GM23338 (cell line): ENCODE results near the gene RBL2. TPM values are rescaled to one million over a fixed set of nuclear protein-coding genes. Genes with fewer than 3 reads are reported as not detected.

Experiments used
- ATAC-seq: fragments of 200-7000 bp; cut with Tn5 transposase; 3 replicates; pipeline ENCODE4 v1.9.1; 2020
- DNase-seq: peaks from one replicate; pipeline ENCODE4 v3.0.0-alpha.2; 2015; ENCODE audit warnings: low spot score
- H2AFZ ChIP-seq: fragments of 200-600 bp; sonication (generic); 2 replicates; pipeline ENCODE4 v1.8.0; 2016; ENCODE audit warnings: antibody characterized with exemption, mild to moderate bottlenecking, moderate library complexity
- H3F3A ChIP-seq: fragments of 200-600 bp; sonication (generic); replicated peaks from 2 replicates; pipeline ENCODE4 v1.8.0; 2017; ENCODE audit warnings: antibody characterized with exemption, mixed run types, low read depth
- H3K27ac ChIP-seq: fragments of 200-600 bp; sonication (generic); 2 replicates; pipeline ENCODE4 v1.6.1; 2016; ENCODE audit warnings: low read depth
- H3K27me3 ChIP-seq: fragments of 200-600 bp; sonication (generic); 2 replicates; pipeline ENCODE4 v1.8.0; 2016; ENCODE audit warnings: mild to moderate bottlenecking, mixed run types, moderate library complexity; ENCODE audit not compliant: insufficient read depth
- H3K36me3 ChIP-seq: fragments of 200-600 bp; sonication (generic); 2 replicates; pipeline ENCODE4 v1.8.0; 2016; ENCODE audit warnings: mild to moderate bottlenecking; ENCODE audit not compliant: insufficient read depth
- H3K4me1 ChIP-seq: fragments of 200-600 bp; sonication (generic); 2 replicates; pipeline ENCODE4 v1.8.0; 2016; ENCODE audit warnings: mild to moderate bottlenecking, moderate library complexity; ENCODE audit not compliant: insufficient read depth
- H3K4me2 ChIP-seq: fragments of 200-600 bp; sonication (generic); 2 replicates; pipeline ENCODE4 v1.7.1; 2017; ENCODE audit warnings: mixed run types
- H3K4me3 ChIP-seq: fragments of 200-600 bp; sonication (generic); 2 replicates; pipeline ENCODE4 v1.6.1; 2016; ENCODE audit warnings: mixed run types
- H3K79me2 ChIP-seq: fragments of 200-600 bp; sonication (generic); replicated peaks from 2 replicates; pipeline ENCODE4 v1.8.0; 2017; ENCODE audit warnings: mild to moderate bottlenecking; ENCODE audit not compliant: insufficient read depth
- H3K9me2 ChIP-seq: fragments of 200-600 bp; sonication (generic); 2 replicates; pipeline ENCODE4 v1.8.0; 2017; ENCODE audit not compliant: insufficient read depth
- H4K20me1 ChIP-seq: fragments of 200-600 bp; sonication (generic); replicated peaks from 2 replicates; pipeline ENCODE4 v1.8.0; 2017; ENCODE audit warnings: mild to moderate bottlenecking; ENCODE audit not compliant: insufficient read depth
- H3K27ac Mint-ChIP-seq: 2 replicates; pipeline ENCODE4 v1.8.0; 2020; ENCODE audit warnings: inconsistent platforms, mild to moderate bottlenecking, moderate library complexity, mixed read lengths
- H3K27me3 Mint-ChIP-seq: 3 replicates; pipeline ENCODE4 v1.8.0; 2022; ENCODE audit warnings: low read depth, mild to moderate bottlenecking, moderate library complexity, mixed read lengths, inconsistent platforms; ENCODE audit not compliant: insufficient read depth, poor library complexity
- H3K36me3 Mint-ChIP-seq: 3 replicates; pipeline ENCODE4 v1.8.0; 2021; ENCODE audit warnings: low read depth, mild to moderate bottlenecking, inconsistent platforms, moderate library complexity, mixed read lengths
- H3K4me1 Mint-ChIP-seq: 3 replicates; pipeline ENCODE4 v1.8.0; 2020; ENCODE audit warnings: mild to moderate bottlenecking, inconsistent platforms, mixed read lengths
- H3K4me3 Mint-ChIP-seq: 3 replicates; pipeline ENCODE4 v1.8.0; 2021; ENCODE audit warnings: moderate library complexity, mild to moderate bottlenecking, inconsistent platforms, mixed read lengths
- H3K9me3 Mint-ChIP-seq: 3 replicates; pipeline ENCODE4 v1.8.0; 2020; ENCODE audit warnings: moderate library complexity, mild to moderate bottlenecking, inconsistent platforms, mixed read lengths
- CREB1 ChIP-seq: fragments of 250-450 bp; sonication (Bioruptor Pico); IDR thresholded peaks from 2 replicates; pipeline ENCODE4 v1.5.0; 2020; ENCODE audit warnings: low read depth, mild to moderate bottlenecking, moderate library complexity
- CTCF ChIP-seq, 2 experiments: fragments of 200-600 bp in 1 of 2; sonication (generic) in 1 of 2; conservative IDR thresholded peaks; 2 replicates each; pipeline versions ENCODE4 v1.5.1 to v1.6.1; 2016 to 2017; ENCODE audit warnings: antibody characterized with exemption in 2 of 2, low read depth in 2 of 2, mild to moderate bottlenecking in 2 of 2, moderate library complexity in 1 of 2
- ETS1 ChIP-seq: IDR thresholded peaks from 2 replicates; pipeline ENCODE4 v1.6.1; 2016; ENCODE audit warnings: antibody characterized with exemption
- EZH2 ChIP-seq: fragments of 200-600 bp; sonication (generic); IDR thresholded peaks from one replicate; pipeline ENCODE4 v1.8.0; 2017; ENCODE audit warnings: antibody characterized with exemption, mild to moderate bottlenecking, low read depth; ENCODE audit not compliant: unreplicated experiment
- EZH2phosphoT487 ChIP-seq: fragments of 200-600 bp; sonication (generic); IDR thresholded peaks from one replicate; pipeline ENCODE4 v1.8.1; 2018; ENCODE audit warnings: antibody characterized with exemption; ENCODE audit not compliant: unreplicated experiment
- JUNB ChIP-seq: IDR thresholded peaks from one replicate; pipeline ENCODE4 v1.6.1; 2016; ENCODE audit warnings: antibody characterized with exemption; ENCODE audit not compliant: unreplicated experiment
- NANOG ChIP-seq: IDR thresholded peaks from 2 replicates; pipeline ENCODE4 v1.6.1; 2016; ENCODE audit warnings: antibody characterized with exemption, borderline replicate concordance
- REST ChIP-seq: IDR thresholded peaks from one replicate; pipeline ENCODE4 v1.6.1; 2018; ENCODE audit warnings: antibody characterized with exemption; ENCODE audit not compliant: unreplicated experiment
- ZNF331 ChIP-seq: fragments of 250-450 bp; sonication (Bioruptor Pico); IDR thresholded peaks from 2 replicates; pipeline ENCODE4 v1.5.0; 2020; ENCODE audit warnings: low read depth, mild to moderate bottlenecking, moderate library complexity
- polyA plus RNA-seq: library from polyadenylated mRNA; unstranded; fragments of >200 nt; fragmentation: Nextera tagmentation; extraction: Ambion mirVana; gene quantifications from 2 replicates; pipeline ENCODE4 v1.2.1, GENCODE V29; 2016
- total RNA-seq: library from RNA; depleted of rRNA; stranded (reverse); fragments of >200 nt; shearing (Covaris generic); gene quantifications from 2 replicates; pipeline ENCODE4 v1.2.3, GENCODE V29; 2014
- TF ChIP-seq, protein P1 (sequence below): fragments of 250-450 bp; sonication (Bioruptor Pico); IDR thresholded peaks from 2 replicates; pipeline ENCODE4 v1.5.0; 2020; ENCODE audit warnings: mild to moderate bottlenecking, moderate library complexity

RBL2 gene
- total and polyA plus RNA-seq, 2 experiments from 2014 or later, result 15.4 to 43.3 TPM

- TF ChIP-seq ZNF331 (CRISPR knock-in tag) (no peak), CTCF (conservative IDR thresholded peaks at IDR 0.05; ENCODE audit: low read depth in 2 of 2) (no peak)
Measured at GRCh38 chr16:53534206-53534605, 99.9 kb downstream of the RBL2 start (continued).

- H4K20me1 ChIP-seq, result no peaks in the 10 kb centered on the region
- DNase-seq (no peak), ATAC-seq (no peak)
- no peak for TF ChIP-seq EZH2phosphoT487
- no peak for TF ChIP-seq JUNB
- TF ChIP-seq CREB1 (CRISPR knock-in tag), result no peak
- TF ChIP-seq ZNF331 (CRISPR knock-in tag), result no peak
- TF ChIP-seq, protein P1, sequence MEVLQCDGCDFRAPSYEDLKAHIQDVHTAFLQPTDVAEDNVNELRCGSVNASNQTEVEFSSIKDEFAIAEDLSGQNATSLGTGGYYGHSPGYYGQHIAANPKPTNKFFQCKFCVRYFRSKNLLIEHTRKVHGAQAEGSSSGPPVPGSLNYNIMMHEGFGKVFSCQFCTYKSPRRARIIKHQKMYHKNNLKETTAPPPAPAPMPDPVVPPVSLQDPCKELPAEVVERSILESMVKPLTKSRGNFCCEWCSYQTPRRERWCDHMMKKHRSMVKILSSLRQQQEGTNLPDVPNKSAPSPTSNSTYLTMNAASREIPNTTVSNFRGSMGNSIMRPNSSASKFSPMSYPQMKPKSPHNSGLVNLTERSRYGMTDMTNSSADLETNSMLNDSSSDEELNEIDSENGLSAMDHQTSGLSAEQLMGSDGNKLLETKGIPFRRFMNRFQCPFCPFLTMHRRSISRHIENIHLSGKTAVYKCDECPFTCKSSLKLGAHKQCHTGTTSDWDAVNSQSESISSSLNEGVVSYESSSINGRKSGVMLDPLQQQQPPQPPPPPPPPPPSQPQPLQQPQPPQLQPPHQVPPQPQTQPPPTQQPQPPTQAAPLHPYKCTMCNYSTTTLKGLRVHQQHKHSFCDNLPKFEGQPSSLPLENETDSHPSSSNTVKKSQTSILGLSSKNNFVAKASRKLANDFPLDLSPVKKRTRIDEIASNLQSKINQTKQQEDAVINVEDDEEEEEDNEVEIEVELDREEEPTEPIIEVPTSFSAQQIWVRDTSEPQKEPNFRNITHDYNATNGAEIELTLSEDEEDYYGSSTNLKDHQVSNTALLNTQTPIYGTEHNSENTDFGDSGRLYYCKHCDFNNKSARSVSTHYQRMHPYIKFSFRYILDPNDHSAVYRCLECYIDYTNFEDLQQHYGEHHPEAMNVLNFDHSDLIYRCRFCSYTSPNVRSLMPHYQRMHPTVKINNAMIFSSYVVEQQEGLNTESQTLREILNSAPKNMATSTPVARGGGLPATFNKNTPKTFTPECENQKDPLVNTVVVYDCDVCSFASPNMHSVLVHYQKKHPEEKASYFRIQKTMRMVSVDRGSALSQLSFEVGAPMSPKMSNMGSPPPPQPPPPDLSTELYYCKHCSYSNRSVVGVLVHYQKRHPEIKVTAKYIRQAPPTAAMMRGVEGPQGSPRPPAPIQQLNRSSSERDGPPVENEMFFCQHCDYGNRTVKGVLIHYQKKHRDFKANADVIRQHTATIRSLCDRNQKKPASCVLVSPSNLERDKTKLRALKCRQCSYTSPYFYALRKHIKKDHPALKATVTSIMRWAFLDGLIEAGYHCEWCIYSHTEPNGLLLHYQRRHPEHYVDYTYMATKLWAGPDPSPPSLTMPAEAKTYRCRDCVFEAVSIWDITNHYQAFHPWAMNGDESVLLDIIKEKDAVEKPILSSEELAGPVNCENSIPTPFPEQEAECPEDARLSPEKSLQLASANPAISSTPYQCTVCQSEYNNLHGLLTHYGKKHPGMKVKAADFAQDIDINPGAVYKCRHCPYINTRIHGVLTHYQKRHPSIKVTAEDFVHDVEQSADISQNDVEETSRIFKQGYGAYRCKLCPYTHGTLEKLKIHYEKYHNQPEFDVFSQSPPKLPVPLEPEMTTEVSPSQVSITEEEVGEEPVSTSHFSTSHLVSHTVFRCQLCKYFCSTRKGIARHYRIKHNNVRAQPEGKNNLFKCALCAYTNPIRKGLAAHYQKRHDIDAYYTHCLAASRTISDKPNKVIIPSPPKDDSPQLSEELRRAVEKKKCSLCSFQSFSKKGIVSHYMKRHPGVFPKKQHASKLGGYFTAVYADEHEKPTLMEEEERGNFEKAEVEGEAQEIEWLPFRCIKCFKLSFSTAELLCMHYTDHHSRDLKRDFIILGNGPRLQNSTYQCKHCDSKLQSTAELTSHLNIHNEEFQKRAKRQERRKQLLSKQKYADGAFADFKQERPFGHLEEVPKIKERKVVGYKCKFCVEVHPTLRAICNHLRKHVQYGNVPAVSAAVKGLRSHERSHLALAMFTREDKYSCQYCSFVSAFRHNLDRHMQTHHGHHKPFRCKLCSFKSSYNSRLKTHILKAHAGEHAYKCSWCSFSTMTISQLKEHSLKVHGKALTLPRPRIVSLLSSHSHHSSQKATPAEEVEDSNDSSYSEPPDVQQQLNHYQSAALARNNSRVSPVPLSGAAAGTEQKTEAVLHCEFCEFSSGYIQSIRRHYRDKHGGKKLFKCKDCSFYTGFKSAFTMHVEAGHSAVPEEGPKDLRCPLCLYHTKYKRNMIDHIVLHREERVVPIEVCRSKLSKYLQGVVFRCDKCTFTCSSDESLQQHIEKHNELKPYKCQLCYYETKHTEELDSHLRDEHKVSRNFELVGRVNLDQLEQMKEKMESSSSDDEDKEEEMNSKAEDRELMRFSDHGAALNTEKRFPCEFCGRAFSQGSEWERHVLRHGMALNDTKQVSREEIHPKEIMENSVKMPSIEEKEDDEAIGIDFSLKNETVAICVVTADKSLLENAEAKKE (CRISPR knock-in tag), result no peak
- no peak for TF ChIP-seq NANOG
- TF ChIP-seq EZH2, result no peak
- TF ChIP-seq CTCF (conservative IDR thresholded peaks at IDR 0.05; ENCODE audit: low read depth in 2 of 2), result no peak
- TF ChIP-seq REST, result no peak
- TF ChIP-seq ETS1, result no peak
- Mint-ChIP-seq H3K4me1 (peaks cover 6% of the 10 kb centered on the region), H3K36me3 (peaks cover 4% of the 10 kb centered on the region), H3K9me3 (peaks cover 21% of the 10 kb centered on the region), H3K27ac (no peak overlapping the region), H3K27me3 (no peaks in the 10 kb centered on the region), H3K4me3 (no peak overlapping the region)
- H3K4me1 ChIP-seq, result no peaks in the 10 kb centered on the region; the same call in 1 of the 2 replicates
- H3K27me3 ChIP-seq, result no peaks in the 10 kb centered on the region
- no peaks in the 10 kb centered on the region for H3K9me2 ChIP-seq
- no peak overlapping the region for H2AFZ ChIP-seq
- H3K79me2 ChIP-seq, result no peaks in the 10 kb centered on the region
- no peak overlapping the region for H3K4me2 ChIP-seq
- no peak overlapping the region for H3K4me3 ChIP-seq
- no peaks in the 10 kb centered on the region for H3F3A ChIP-seq
- no peaks in the 10 kb centered on the region; the same call in 1 of the 2 replicates for H3K36me3 ChIP-seq
- no peak overlapping the region for H3K27ac ChIP-seq
Measured at GRCh38 chr16:53537626-53538025, 103.4 kb downstream of the RBL2 start.
